K562 (cell line): ENCODE data around the gene TRMT112. TPM values are rescaled to one million over a fixed set of nuclear protein-coding genes. Genes with fewer than 3 reads are reported as not detected.
A peak's percentile ranks its signal among the peaks of the same experiment; 100 is the strongest.

Source experiments
- CAMTA2 ChIP-seq: fragments of 250-450 bp; sonication (Bioruptor Pico); conservative IDR thresholded peaks from 2 replicates; pipeline ENCODE4 v1.5.1; 2022
- CGGBP1 ChIP-seq: fragments of 250-450 bp; sonication (Bioruptor Pico); IDR thresholded peaks from 2 replicates; pipeline ENCODE4 v1.9.0; 2021; ENCODE audit warnings: mild to moderate bottlenecking
- CHD2 ChIP-seq: IDR thresholded peaks from 2 replicates; pipeline ENCODE4 v1.6.1; 2011; ENCODE audit warnings: low read depth, low read length
- EGR1 ChIP-seq: fragments of 450-650 bp; conservative IDR thresholded peaks from 2 replicates; pipeline ENCODE4 v1.6.1; 2017; ENCODE audit warnings: mild to moderate bottlenecking
- FOXJ2 ChIP-seq: fragments of 200-800 bp; sonication (Bioruptor generic); IDR thresholded peaks from 2 replicates; pipeline ENCODE4 v1.6.1; 2016; ENCODE audit warnings: missing genetic modification characterization, missing compliant biosample characterization
- KLF1 ChIP-seq: fragments of 450-650 bp; IDR thresholded peaks from 2 replicates; pipeline ENCODE4 v1.6.1; 2016; ENCODE audit warnings: missing genetic modification characterization, missing compliant biosample characterization
- MEIS2 ChIP-seq: fragments of 450-650 bp; IDR thresholded peaks from 2 replicates; pipeline ENCODE4 v1.6.1; 2014; ENCODE audit warnings: mild to moderate bottlenecking; ENCODE audit not compliant: partially characterized antibody
- NCOA2 ChIP-seq, 2 experiments: fragments of 450-650 bp; IDR thresholded peaks; 2 replicates each; pipeline ENCODE4 v1.6.1; 2018; ENCODE audit warnings: mild to moderate bottlenecking in 2 of 2, moderate library complexity in 1 of 2; ENCODE audit not compliant: partially characterized antibody in 2 of 2
- VEZF1 ChIP-seq: fragments of 200-800 bp; sonication (Bioruptor generic); IDR thresholded peaks from 2 replicates; pipeline ENCODE4 v1.6.1; 2017; ENCODE audit warnings: missing genetic modification characterization, missing compliant biosample characterization
- ZBTB7A ChIP-seq: IDR thresholded peaks from 2 replicates; pipeline ENCODE4 v1.6.1; 2011; ENCODE audit warnings: low read depth, mild to moderate bottlenecking, low read length, moderate library complexity, borderline replicate concordance; ENCODE audit not compliant: control insufficient read depth
- ZKSCAN3 ChIP-seq: fragments of 250-450 bp; sonication (Bioruptor Pico); IDR thresholded peaks from 2 replicates; pipeline ENCODE4 v1.4.0; 2020
- ZKSCAN8 ChIP-seq: fragments of 200-800 bp; sonication (Bioruptor generic); IDR thresholded peaks from 2 replicates; pipeline ENCODE4 v1.6.1; 2016; ENCODE audit warnings: missing genetic modification characterization, missing compliant biosample characterization
- ZNF175 ChIP-seq: fragments of 200-800 bp; sonication (Bioruptor generic); IDR thresholded peaks from 2 replicates; pipeline ENCODE4 v1.6.1; 2016; ENCODE audit warnings: low read depth, mild to moderate bottlenecking, missing genetic modification characterization, missing compliant biosample characterization
- ZNF274 ChIP-seq: IDR thresholded peaks from 2 replicates; pipeline ENCODE4 v1.6.1; 2011; ENCODE audit warnings: low read depth, mild to moderate bottlenecking, low read length, moderate library complexity, borderline replicate concordance
- ZNF766 ChIP-seq: fragments of 200-800 bp; sonication (Bioruptor generic); conservative IDR thresholded peaks from 2 replicates; pipeline ENCODE4 v1.6.1; 2016; ENCODE audit warnings: missing genetic modification characterization, missing compliant biosample characterization
- polyA plus RNA-seq, 8 experiments: library from polyadenylated mRNA; depleted of rRNA in 4 of 8; stranded (reverse) in 5 of 8; unstranded in 3 of 8; fragments of >200 nt; fragmentation: Nextera tagmentation in 2 of 8; fragmentation: Illumina TruSeq in 1 of 8; extraction: Ambion mirVana in 2 of 8; extraction: Trizol in 1 of 8; gene quantifications; 2 replicates each; pipeline versions ENCODE4 v1.2.1 to v1.2.3, GENCODE V29; 2011 to 2014; ENCODE audit warnings: inconsistent platforms in 1 of 8, missing spikeins in 1 of 8
- total RNA-seq, 7 experiments: library from RNA; depleted of rRNA in 6 of 7; stranded (reverse); fragments of >200 nt in 6 of 7; fragmentation: Illumina TruSeq in 2 of 7; extraction: Trizol in 2 of 7; gene quantifications; 2 replicates each; pipeline versions ENCODE4 v1.2.1 to v1.2.3, GENCODE V29; 2011 to 2021; ENCODE audit warnings: low replicate concordance in 1 of 7
- TF ChIP-seq, protein P1 (sequence below), 3 experiments: IDR thresholded peaks in 2 of 3; conservative IDR thresholded peaks in 1 of 3; 2 replicates each; pipeline ENCODE4 v1.5.1; 2011 to 2012; ENCODE audit warnings: low read length in 3 of 3, mild to moderate bottlenecking in 3 of 3, control low read depth in 2 of 3, improper control_type of control experiment in 1 of 3, inconsistent platforms in 1 of 3, low read depth in 1 of 3, mixed read lengths in 1 of 3, moderate library complexity in 1 of 3; ENCODE audit not compliant: insufficient read depth in 2 of 3
- TF ChIP-seq, protein P2 (sequence below): fragments of 450-650 bp; IDR thresholded peaks from 2 replicates; pipeline ENCODE4 v1.7.1; 2018; ENCODE audit warnings: mild to moderate bottlenecking, low read depth; ENCODE audit not compliant: partially characterized antibody
- TF ChIP-seq, protein P3 (sequence below): fragments of 150-350 bp; conservative IDR thresholded peaks from 2 replicates; pipeline ENCODE4 v1.6.1; 2014; ENCODE audit warnings: low read length

The TRMT112 gene
- total and polyA plus RNA-seq, 9 of the 15 experiments (the other 6 are each of a cell fraction or from before 2014, with no cell fraction given): 162 to 444 (median 300) TPM

DNA sequence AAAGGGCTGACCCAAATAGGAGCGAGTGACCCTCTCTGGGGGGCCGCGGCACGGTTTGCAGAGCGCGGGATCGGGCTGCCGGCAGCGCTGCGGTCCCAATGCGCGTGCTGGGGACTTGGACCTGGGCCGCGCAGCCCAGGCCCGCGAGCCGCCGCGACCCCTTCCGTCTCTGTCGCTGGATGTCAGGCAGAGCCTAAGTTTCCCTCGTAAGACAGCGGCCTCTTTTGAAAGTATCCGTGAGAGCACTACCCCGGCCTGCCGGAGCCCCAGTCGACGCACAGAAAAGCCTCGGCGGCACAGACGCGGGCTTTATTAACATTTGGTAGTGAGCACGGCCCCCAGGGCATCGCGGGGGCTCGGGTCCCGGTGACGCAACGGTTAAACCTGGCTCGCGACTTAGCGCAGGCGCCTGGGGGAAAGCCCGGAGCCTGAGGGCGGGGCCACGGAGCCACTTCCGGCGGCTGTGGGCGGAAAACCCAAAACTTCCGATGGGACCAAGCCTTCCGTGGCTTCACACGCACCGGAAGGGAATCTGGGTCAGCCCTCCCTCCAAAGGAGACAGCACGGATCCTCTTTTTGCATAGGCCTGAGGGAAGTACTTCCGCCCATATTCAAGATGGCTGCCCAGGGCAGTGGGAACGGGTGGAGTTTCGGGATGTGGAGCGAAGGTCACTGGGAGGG is 47.7 kb downstream of the TRMT112 start (continued):
- TF ChIP-seq MEIS2 (peak; percentile 53), KLF1 (tag) (no peak), CAMTA2 (peak; percentile 86; the same call in 1 of the 2 replicates), ZNF766 (CRISPR knock-in tag) (no peak; the same call in none of the 2 replicates), NCOA2 (IDR thresholded peaks at IDR 0.05; ENCODE audit: partially characterized antibody in 2 of 2) (no peak), VEZF1 (CRISPR knock-in tag) (peak; percentile 90), ZNF274 (no peak), CGGBP1 (CRISPR knock-in tag) (0 out of 2 replicates have a peak, but pooled peaks have one; percentile 67), EGR1 (peak; percentile 86), CHD2 (no peak), ZNF175 (peak; percentile 2), FOXJ2 (0 out of 2 replicates have a peak, but pooled peaks have one; percentile 69), ZKSCAN3 (CRISPR knock-in tag) (no peak), ZKSCAN8 (CRISPR knock-in tag) (peak; percentile 57; the same call in 1 of the 2 replicates), ZBTB7A (peak; percentile 85; the same call in 1 of the 2 replicates)
- TF ChIP-seq, protein P1, sequence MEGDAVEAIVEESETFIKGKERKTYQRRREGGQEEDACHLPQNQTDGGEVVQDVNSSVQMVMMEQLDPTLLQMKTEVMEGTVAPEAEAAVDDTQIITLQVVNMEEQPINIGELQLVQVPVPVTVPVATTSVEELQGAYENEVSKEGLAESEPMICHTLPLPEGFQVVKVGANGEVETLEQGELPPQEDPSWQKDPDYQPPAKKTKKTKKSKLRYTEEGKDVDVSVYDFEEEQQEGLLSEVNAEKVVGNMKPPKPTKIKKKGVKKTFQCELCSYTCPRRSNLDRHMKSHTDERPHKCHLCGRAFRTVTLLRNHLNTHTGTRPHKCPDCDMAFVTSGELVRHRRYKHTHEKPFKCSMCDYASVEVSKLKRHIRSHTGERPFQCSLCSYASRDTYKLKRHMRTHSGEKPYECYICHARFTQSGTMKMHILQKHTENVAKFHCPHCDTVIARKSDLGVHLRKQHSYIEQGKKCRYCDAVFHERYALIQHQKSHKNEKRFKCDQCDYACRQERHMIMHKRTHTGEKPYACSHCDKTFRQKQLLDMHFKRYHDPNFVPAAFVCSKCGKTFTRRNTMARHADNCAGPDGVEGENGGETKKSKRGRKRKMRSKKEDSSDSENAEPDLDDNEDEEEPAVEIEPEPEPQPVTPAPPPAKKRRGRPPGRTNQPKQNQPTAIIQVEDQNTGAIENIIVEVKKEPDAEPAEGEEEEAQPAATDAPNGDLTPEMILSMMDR (IDR thresholded peaks at IDR 0.05 in 2 of 3, conservative IDR thresholded peaks at IDR 0.05 in 1 of 3; ENCODE audit: insufficient read depth in 2 of 3, low read depth in 1 of 3, low read length in 3 of 3): peak; percentile 16 to 48 (median 37); a peak in 4 of 6 replicates
- TF ChIP-seq, protein P2, sequence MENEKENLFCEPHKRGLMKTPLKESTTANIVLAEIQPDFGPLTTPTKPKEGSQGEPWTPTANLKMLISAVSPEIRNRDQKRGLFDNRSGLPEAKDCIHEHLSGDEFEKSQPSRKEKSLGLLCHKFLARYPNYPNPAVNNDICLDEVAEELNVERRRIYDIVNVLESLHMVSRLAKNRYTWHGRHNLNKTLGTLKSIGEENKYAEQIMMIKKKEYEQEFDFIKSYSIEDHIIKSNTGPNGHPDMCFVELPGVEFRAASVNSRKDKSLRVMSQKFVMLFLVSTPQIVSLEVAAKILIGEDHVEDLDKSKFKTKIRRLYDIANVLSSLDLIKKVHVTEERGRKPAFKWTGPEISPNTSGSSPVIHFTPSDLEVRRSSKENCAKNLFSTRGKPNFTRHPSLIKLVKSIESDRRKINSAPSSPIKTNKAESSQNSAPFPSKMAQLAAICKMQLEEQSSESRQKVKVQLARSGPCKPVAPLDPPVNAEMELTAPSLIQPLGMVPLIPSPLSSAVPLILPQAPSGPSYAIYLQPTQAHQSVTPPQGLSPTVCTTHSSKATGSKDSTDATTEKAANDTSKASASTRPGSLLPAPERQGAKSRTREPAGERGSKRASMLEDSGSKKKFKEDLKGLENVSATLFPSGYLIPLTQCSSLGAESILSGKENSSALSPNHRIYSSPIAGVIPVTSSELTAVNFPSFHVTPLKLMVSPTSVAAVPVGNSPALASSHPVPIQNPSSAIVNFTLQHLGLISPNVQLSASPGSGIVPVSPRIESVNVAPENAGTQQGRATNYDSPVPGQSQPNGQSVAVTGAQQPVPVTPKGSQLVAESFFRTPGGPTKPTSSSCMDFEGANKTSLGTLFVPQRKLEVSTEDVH: peak; percentile 99
- TF ChIP-seq, protein P3, sequence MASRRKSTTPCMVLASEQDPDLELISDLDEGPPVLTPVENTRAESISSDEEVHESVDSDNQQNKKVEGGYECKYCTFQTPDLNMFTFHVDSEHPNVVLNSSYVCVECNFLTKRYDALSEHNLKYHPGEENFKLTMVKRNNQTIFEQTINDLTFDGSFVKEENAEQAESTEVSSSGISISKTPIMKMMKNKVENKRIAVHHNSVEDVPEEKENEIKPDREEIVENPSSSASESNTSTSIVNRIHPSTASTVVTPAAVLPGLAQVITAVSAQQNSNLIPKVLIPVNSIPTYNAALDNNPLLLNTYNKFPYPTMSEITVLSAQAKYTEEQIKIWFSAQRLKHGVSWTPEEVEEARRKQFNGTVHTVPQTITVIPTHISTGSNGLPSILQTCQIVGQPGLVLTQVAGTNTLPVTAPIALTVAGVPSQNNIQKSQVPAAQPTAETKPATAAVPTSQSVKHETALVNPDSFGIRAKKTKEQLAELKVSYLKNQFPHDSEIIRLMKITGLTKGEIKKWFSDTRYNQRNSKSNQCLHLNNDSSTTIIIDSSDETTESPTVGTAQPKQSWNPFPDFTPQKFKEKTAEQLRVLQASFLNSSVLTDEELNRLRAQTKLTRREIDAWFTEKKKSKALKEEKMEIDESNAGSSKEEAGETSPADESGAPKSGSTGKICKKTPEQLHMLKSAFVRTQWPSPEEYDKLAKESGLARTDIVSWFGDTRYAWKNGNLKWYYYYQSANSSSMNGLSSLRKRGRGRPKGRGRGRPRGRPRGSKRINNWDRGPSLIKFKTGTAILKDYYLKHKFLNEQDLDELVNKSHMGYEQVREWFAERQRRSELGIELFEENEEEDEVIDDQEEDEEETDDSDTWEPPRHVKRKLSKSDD: 0 out of 2 replicates have a peak, but pooled peaks have one; percentile 12
